Mesenchymal stem cell (in vitro differentiated cells and primary cell): ENCODE results near the gene SLC25A26.
"Not testable (repeated sequence)": the region's sequence is repeated elsewhere in the genome, so short reads cannot be mapped to it uniquely, and the experiment has no call there.

ENCODE experiments used
- DNase-seq: peaks from one replicate; pipeline ENCODE4 v3.0.0-alpha.2; 2013
- H2AFZ ChIP-seq: one replicate; pipeline ENCODE4 v1.6.1; 2013; ENCODE audit warnings: low read depth, mild to moderate bottlenecking, control low read depth, inconsistent platforms, low read length, moderate library complexity
- H2AK5ac ChIP-seq: 2 replicates; pipeline ENCODE4 v1.6.1; 2013; ENCODE audit warnings: low read length, moderate library complexity, mild to moderate bottlenecking, inconsistent platforms; ENCODE audit not compliant: severe bottlenecking
- H2BK120ac ChIP-seq: one replicate; pipeline ENCODE4 v1.6.1; 2013; ENCODE audit warnings: low read depth, mild to moderate bottlenecking, inconsistent platforms, low read length, moderate library complexity
- H2BK12ac ChIP-seq, 2 experiments: one replicate each; pipeline ENCODE4 v1.6.1; 2013; ENCODE audit warnings: inconsistent platforms in 2 of 2, low read length in 2 of 2, mild to moderate bottlenecking in 2 of 2, moderate library complexity in 2 of 2, control low read depth in 1 of 2
- H2BK15ac ChIP-seq: one replicate; pipeline ENCODE4 v1.6.1; 2013; ENCODE audit warnings: mild to moderate bottlenecking, low read depth, inconsistent platforms; ENCODE audit not compliant: poor library complexity, severe bottlenecking
- H2BK5ac ChIP-seq: 2 replicates; pipeline ENCODE4 v1.6.1; 2013; ENCODE audit warnings: low read depth, mild to moderate bottlenecking, low read length, control low read depth, inconsistent platforms; ENCODE audit not compliant: poor library complexity, severe bottlenecking
- H3K14ac ChIP-seq, 2 experiments: one replicate each; pipeline ENCODE4 v1.6.1; 2013; ENCODE audit warnings: inconsistent platforms in 2 of 2, low read length in 2 of 2, control low read depth in 1 of 2, mild to moderate bottlenecking in 1 of 2, moderate library complexity in 1 of 2
- H3K18ac ChIP-seq, 2 experiments: one replicate each; pipeline ENCODE4 v1.6.1; 2013; ENCODE audit warnings: inconsistent platforms in 2 of 2, low read length in 2 of 2, control low read depth in 1 of 2, low read depth in 1 of 2, mild to moderate bottlenecking in 1 of 2
- H3K23ac ChIP-seq, 2 experiments: one replicate each; pipeline ENCODE4 v1.6.1; 2013; ENCODE audit warnings: inconsistent platforms in 2 of 2, low read length in 2 of 2, mild to moderate bottlenecking in 2 of 2, moderate library complexity in 2 of 2, control low read depth in 1 of 2
- H3K27ac ChIP-seq: 2 replicates; pipeline ENCODE4 v1.5.1; 2013; ENCODE audit warnings: mild to moderate bottlenecking, moderate library complexity, low read length, control low read depth, inconsistent platforms; ENCODE audit not compliant: poor library complexity, severe bottlenecking
- H3K27me3 ChIP-seq, 2 experiments: 2 replicates each; pipeline versions ENCODE4 v1.6.1 to v1.7.0; 2013; ENCODE audit warnings: low read length in 2 of 2, mild to moderate bottlenecking in 2 of 2, moderate library complexity in 2 of 2, control low read depth in 1 of 2, inconsistent platforms in 1 of 2; ENCODE audit not compliant: control insufficient read depth in 1 of 2, insufficient read depth in 1 of 2
- H3K36me3 ChIP-seq, 2 experiments: 2 replicates each; pipeline versions ENCODE4 v1.6.1 to v1.7.0; 2013; ENCODE audit warnings: low read length in 2 of 2, control low read depth in 1 of 2, inconsistent platforms in 1 of 2, low read depth in 1 of 2, mild to moderate bottlenecking in 1 of 2; ENCODE audit not compliant: insufficient read depth in 2 of 2, control insufficient read depth in 1 of 2
- H3K4ac ChIP-seq, 2 experiments: one replicate each; pipeline ENCODE4 v1.6.1; 2013; ENCODE audit warnings: inconsistent platforms in 2 of 2, low read length in 2 of 2, mild to moderate bottlenecking in 2 of 2, moderate library complexity in 2 of 2, control low read depth in 1 of 2, low read depth in 1 of 2
- H3K4me1 ChIP-seq: 2 replicates; pipeline ENCODE4 v1.6.1; 2013; ENCODE audit warnings: low read depth, low read length, control low read depth; ENCODE audit not compliant: control insufficient read depth, insufficient read depth
- H3K4me2 ChIP-seq: 2 replicates; pipeline ENCODE4 v1.6.1; 2013; ENCODE audit warnings: low read length, mild to moderate bottlenecking, inconsistent platforms; ENCODE audit not compliant: poor library complexity, severe bottlenecking
- H3K4me3 ChIP-seq, 2 experiments: 2 replicates each; pipeline versions ENCODE4 v1.5.1 to v1.7.0; 2013; ENCODE audit warnings: low read length in 2 of 2, mild to moderate bottlenecking in 2 of 2, control low read depth in 1 of 2, low read depth in 1 of 2; ENCODE audit not compliant: insufficient read depth in 1 of 2
- H3K79me1 ChIP-seq: replicated peaks from 2 replicates; pipeline ENCODE4 v1.6.1; 2013; ENCODE audit warnings: mild to moderate bottlenecking, control low read depth, low read length, inconsistent platforms; ENCODE audit not compliant: poor library complexity, severe bottlenecking
- H3K9ac ChIP-seq: 2 replicates; pipeline ENCODE4 v1.7.0; 2013; ENCODE audit warnings: mild to moderate bottlenecking, low read length, moderate library complexity
- H3K9me3 ChIP-seq: 2 replicates; pipeline ENCODE4 v1.7.0; 2013; ENCODE audit warnings: mild to moderate bottlenecking, low read length; ENCODE audit not compliant: control insufficient read depth
- H4K8ac ChIP-seq: one replicate; pipeline ENCODE4 v1.6.1; 2013; ENCODE audit warnings: inconsistent platforms, mild to moderate bottlenecking, low read length, moderate library complexity
- H4K91ac ChIP-seq: one replicate; pipeline ENCODE4 v1.6.1; 2013; ENCODE audit warnings: mild to moderate bottlenecking, low read length, inconsistent platforms
- WGBS: methylation state at CpG from one replicate; pipeline ENCODE4 v1.1.7; 2013; ENCODE audit warnings: mixed read lengths; 5-methylcytosine and 5-hydroxymethylcytosine counted together

Gene SLC25A26

GRCh38 chr3:66220066-66220465, 735 bp upstream of the SLC25A26 start:
- no peak overlapping the region for H4K91ac ChIP-seq
- peak overlapping the region; percentile 92 for H3K9ac ChIP-seq
- H3K18ac ChIP-seq: no peak overlapping the region
- no peaks in the 10 kb centered on the region for H3K9me3 ChIP-seq
- no peak overlapping the region for H3K23ac ChIP-seq
- peak overlapping the region in 1 of 2 experiments; percentile 87 for H3K4me3 ChIP-seq
- peaks cover 17% of the 10 kb centered on the region for H3K79me1 ChIP-seq
- no peaks in the 10 kb centered on the region for H3K4me1 ChIP-seq
- no peak overlapping the region for H3K4ac ChIP-seq
- 68% methylated on average over 2 of the region's 5 CpGs for WGBS
- H2AK5ac ChIP-seq: no peak overlapping the region
- no peak overlapping the region for H3K27ac ChIP-seq
- H3K14ac ChIP-seq: no peak overlapping the region
- no peak overlapping the region for H2AFZ ChIP-seq
- no peak overlapping the region for H2BK5ac ChIP-seq
- peak; percentile 3 for DNase-seq
- H2BK12ac ChIP-seq: no peak overlapping the region
- peaks cover 3 to 5% of the 10 kb centered on the region in 2 experiments for H3K36me3 ChIP-seq
- no peak overlapping the region for H2BK15ac ChIP-seq
- no peak overlapping the region for H3K4me2 ChIP-seq
- H4K8ac ChIP-seq: no peak overlapping the region
- H3K27me3 ChIP-seq: peaks cover 0 to 6% of the 10 kb centered on the region in 2 experiments
- H2BK120ac ChIP-seq: no peak overlapping the region

GRCh38 chr3:66224220-66224619, 3.4 kb downstream of the SLC25A26 start:
- Histone ChIP-seq H4K8ac (no peak overlapping the region), H3K9ac (no peak overlapping the region), H2BK12ac (no peak overlapping the region), H4K91ac (no peak overlapping the region), H3K27ac (no peak overlapping the region), H3K4me3 (no peak overlapping the region), H3K4me1 (no peaks in the 10 kb centered on the region), H3K23ac (no peak overlapping the region), H3K27me3 (no peaks in the 10 kb centered on the region), H2BK120ac (no peak overlapping the region), H2BK15ac (no peak overlapping the region), H3K9me3 (no peaks in the 10 kb centered on the region), H3K14ac (no peak overlapping the region), H3K18ac (no peak overlapping the region), H3K36me3 (peaks cover 5% of the 10 kb centered on the region in 2 experiments), H3K4me2 (no peak overlapping the region), H2AK5ac (no peak overlapping the region), H3K79me1 (peaks cover 25% of the 10 kb centered on the region), H2BK5ac (no peak overlapping the region), H2AFZ (no peak overlapping the region), H3K4ac (no peak overlapping the region)
- DNase-seq: no peak
- 100% methylated on average over 1 of the region's 1 CpG for WGBS

- H3K4me3 ChIP-seq, H3K18ac ChIP-seq, H3K9me3 ChIP-seq, H3K36me3 ChIP-seq, H3K27ac ChIP-seq, H2BK5ac ChIP-seq, H2AK5ac ChIP-seq, H3K4ac ChIP-seq, H3K14ac ChIP-seq, DNase-seq, H3K4me1 ChIP-seq, H4K8ac ChIP-seq, H2AFZ ChIP-seq, H2BK15ac ChIP-seq, H2BK120ac ChIP-seq, H3K23ac ChIP-seq, H2BK12ac ChIP-seq, H4K91ac ChIP-seq, H3K27me3 ChIP-seq, H3K9ac ChIP-seq, H3K4me2 ChIP-seq: not testable (repeated sequence)
- H3K79me1 ChIP-seq: peaks cover 35% of the 10 kb centered on the region
- WGBS: 83% methylated on average over 2 of the region's 3 CpGs
These were observed 5.3 kb downstream of the SLC25A26 start for GRCh38 chr3:66226093-66226492.

GRCh38 chr3:66227051-66227450, 6.2 kb downstream of the SLC25A26 start:
- no peak overlapping the region for H2AK5ac ChIP-seq
- no peak overlapping the region for H3K18ac ChIP-seq
- H3K23ac ChIP-seq: no peak overlapping the region
- no peak overlapping the region for H2BK15ac ChIP-seq
- H3K4me1 ChIP-seq: no peaks in the 10 kb centered on the region
- H2BK12ac ChIP-seq: no peak overlapping the region
- DNase-seq: no peak
- H4K91ac ChIP-seq: no peak overlapping the region
- no peak overlapping the region for H3K9ac ChIP-seq
- no peak overlapping the region for H3K4me3 ChIP-seq
- H3K27ac ChIP-seq: no peak overlapping the region
- H2AFZ ChIP-seq: no peak overlapping the region
- H2BK5ac ChIP-seq: no peak overlapping the region
- H3K36me3 ChIP-seq: peaks cover 5% of the 10 kb centered on the region in 2 experiments
- WGBS: 61% methylated on average over 3 of the region's 3 CpGs
- no peak overlapping the region for H3K4ac ChIP-seq
- H3K79me1 ChIP-seq: peaks cover 31% of the 10 kb centered on the region
- no peaks in the 10 kb centered on the region for H3K27me3 ChIP-seq
- H3K14ac ChIP-seq: no peak overlapping the region
- H3K4me2 ChIP-seq: no peak overlapping the region
- H3K9me3 ChIP-seq: no peaks in the 10 kb centered on the region
- H2BK120ac ChIP-seq: no peak overlapping the region
- no peak overlapping the region for H4K8ac ChIP-seq
